Stimulated activated CD4-positive, alpha-beta T cell treated with anti-CD3 and anti-CD28 coated beads, Interleukin-1b, Interleukin-23, amount 100 ng/mL, for 24 hours (primary cell): ENCODE results near the gene PARP15.

Source experiments
- DNase-seq, 4 experiments: peaks; one replicate each; pipeline ENCODE4 v3.0.0-alpha.2; 2020; ENCODE audit warnings: low read depth in 4 of 4, low spot score in 1 of 4

PARP15 gene

DNA sequence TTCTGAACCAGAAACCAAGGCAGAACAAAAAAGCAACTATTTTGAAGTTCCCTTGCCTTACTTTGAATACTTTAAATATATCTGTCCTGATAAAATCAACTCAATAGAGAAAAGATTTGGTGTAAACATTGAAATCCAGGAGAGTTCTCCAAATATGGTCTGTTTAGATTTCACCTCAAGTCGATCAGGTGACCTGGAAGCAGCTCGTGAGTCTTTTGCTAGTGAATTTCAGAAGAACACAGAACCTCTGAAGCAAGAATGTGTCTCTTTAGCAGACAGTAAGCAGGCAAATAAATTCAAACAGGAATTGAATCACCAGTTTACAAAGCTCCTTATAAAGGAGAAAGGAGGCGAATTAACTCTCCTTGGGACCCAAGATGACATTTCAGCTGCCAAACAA, 8.7 kb upstream of the PARP15 start:
- no peak for DNase-seq

DNA sequence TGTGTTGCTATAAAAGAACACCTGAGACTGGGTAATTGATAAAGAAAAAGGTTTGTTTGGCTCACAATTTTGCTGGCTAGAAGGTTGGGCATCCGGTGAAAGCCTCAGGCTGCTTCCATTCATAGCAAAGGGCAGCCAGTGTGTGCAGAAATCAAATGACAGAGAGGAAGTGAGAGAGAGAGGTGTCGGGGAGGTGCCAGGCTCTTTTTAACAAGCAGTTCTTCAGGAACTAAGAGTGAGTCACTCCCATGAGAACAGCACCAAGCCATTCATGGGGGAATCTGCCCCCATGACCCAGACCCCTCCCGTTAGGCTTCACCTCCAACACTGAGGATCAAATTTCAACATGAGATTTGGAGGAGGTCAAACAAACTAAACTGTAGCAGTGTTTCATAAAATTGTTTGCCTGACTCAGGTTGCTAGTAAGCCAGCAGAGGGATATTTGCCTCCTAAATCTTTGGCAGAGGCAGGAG, 4.5 kb upstream of the PARP15 start:
- DNase-seq, result no peak

DNA sequence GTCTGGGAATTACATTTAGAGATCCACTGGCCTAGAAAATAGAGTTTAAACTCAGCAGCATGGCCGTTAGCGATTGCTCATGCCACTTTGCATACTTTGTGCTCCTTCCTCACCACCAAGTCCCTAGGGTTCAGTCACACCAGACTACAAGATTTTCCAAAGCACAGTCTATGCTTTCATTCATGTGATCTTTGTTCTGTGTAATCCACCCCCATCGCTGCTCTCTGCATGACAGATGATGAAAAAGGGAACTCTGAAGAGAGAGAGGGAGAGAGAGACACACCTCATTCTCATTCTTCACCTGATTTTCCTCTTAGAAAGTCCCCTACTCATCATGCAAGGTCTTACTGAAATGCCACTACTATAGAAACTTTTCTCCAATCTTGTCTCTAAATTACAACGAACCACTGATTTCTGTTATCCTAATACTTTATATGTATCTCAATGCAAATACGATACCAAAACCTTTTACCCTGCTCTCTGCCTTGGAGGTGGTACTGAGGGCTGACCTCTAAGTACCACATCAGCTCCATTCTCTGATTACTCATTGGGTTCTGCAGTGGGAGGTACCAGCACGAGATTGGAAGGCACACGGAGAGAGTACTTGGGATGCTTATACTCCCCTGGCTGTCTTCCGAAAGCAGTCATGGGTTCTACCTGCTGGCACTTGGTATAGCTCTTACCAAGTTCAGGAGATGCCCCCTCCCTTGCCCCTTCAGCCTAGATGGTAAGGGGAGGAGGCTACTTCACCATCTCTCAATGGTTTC, 1.1 kb upstream of the PARP15 start:
- peak in 1 of 4 experiments; percentile 28 for DNase-seq

DNA sequence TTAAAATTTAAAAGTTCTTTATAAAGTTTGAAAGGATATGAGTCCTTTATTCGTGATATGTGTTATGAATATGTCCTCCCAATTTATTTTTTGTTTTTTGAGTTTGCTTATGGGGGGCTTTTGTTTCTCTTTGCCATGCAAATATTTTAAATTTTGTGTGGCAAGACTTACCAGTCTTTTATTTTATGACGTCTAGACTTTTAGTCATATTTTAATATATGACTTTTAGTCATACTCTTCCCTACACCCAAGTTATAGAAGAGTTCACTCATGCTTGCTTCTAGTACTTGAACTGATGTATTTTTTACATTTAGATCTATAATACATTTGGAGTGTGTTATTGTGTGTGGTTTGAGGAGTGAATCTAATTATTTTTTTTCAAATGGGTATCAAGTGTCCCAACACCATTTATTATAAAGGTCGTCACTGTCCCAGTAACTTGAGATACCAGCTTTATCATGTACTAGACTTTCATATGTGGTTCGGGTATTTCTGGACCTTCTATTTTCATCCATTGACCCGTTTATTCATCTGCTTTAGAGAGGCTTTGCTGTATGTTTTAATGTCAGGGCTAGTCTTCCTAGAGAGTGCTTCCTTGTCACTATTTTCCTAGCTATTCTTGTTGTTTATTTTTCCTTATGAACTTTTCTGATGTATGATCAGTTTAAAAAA, 755 bp downstream of the PARP15 start:
- DNase-seq, result no peak

DNA sequence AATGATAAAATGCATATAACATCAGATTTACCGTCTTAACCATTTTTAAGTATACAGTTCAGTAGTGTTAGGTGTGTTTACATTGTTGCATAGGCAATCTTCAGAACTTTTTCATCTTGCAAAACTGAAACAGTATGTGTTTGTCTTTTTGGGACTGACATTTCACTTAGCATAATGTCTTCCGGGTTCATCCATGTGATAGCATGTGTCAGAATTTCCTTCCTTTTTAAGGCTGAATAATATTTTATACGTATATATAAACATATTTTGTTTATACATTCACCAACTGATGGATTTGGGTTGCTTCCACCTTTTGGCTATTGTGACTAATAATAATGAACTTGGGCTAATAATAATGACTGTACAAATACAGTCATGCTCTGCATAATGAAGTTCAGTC, 3.0 kb downstream of the PARP15 start:
- no peak for DNase-seq

DNA sequence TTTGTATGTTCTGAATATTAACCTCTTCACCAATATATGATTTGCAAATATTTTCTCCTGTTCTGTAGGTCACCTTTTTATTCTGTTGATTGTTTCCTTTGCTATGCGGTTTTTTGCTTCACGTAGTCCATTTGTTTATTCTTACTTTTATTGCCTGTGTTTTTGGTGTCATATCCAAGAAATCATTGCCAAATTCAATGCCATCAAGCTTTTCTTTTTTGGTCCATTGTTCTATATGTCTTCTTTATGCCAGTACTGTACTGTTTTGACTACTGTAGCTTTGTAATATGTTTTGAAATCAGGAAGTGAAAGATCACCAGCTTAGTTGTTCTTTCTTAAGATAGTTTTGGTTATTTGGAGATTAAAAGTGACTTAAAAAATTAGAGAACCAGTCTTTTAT, 4.2 kb downstream of the PARP15 start:
- no peak for DNase-seq

DNA sequence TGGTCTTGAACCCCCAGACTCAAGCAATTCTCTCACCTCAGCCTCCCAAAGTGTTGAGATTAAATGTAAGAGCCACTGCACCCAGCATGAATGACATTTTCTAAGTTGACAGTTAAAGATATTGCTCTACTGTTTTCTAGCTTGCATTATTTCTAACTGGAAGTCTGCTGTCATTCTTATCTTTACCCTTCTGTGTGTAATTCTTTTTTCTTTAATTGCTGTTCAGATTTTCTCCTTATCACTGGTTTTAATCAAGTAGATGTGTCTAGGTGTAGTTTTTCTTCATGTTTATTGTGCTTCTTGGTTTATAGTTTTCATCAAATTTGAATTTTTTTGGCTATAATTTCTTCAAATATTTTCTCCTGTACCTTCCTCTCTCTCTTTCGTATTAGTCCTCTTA, 4.9 kb downstream of the PARP15 start:
- DNase-seq, result no peak

DNA sequence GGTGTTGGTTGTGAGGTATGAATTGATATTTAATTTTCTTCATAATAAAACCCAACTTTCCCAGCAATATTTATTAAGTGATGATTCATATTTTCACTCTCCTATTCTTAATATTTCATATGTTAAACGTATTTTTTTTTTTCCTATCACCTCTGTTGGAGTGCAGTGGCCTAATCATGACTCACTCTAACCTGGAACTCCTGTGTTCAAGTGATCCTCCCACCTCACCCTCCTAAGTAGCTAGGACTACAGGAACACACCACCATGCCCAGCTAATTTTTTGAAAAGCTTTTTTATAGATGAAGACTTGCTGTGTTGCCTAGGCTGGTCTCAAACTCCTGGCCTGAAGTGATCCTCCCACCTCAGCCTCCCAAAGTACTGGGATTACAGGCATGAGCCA, 8.6 kb downstream of the PARP15 start:
- no peak for DNase-seq

DNA sequence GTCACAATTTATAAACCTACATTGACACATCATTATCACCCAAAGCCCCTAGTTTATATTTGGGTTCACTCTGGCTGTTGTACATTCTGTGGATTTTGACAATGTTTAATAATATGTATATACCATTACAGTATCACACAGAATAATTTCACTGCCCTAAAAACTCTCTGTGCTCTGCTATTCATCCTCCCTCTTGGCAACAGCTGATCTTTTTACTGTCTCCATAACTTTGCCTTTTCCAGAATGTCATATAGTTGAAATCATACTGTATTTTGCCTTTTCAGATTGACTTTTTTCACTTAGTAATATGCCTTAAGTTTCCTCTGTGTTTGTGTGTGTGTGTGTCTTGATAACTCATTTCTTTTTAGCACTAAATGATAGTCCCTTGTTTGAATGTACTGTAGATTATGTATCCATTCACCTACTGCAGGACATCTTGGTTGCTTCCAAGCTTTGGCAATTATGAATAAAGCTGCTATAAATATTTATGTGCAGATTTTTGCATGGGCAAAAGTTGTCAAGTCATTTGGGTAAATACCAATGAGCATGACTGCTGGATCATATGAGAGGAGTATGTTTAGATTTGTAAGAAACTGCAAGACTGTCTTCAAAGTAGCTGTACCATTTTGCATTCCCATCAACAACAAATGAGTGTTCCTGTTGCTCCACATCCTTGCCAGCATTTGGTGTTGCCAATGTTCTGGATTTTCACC, 9.5 kb downstream of the PARP15 start:
- DNase-seq, result no peak

DNA sequence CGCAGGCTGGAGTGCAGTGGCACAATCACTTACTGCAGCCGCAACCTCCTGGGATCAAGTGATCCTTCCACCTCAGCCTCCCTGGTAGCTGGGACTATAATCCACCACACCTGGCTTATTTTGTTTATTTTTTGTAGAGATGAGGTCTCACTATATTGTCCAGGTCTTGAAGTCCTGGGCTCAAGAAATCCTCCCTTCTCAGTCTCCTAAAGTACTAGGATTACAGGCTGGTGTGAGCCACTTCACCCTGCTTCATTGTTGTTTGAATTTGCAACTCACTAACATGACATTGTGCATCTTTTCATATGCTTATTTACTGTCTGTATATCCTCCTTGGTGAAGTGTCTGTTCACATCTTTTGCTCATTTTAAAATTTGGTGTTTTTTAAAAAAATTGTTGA, 10.1 kb downstream of the PARP15 start:
- DNase-seq, result no peak

DNA sequence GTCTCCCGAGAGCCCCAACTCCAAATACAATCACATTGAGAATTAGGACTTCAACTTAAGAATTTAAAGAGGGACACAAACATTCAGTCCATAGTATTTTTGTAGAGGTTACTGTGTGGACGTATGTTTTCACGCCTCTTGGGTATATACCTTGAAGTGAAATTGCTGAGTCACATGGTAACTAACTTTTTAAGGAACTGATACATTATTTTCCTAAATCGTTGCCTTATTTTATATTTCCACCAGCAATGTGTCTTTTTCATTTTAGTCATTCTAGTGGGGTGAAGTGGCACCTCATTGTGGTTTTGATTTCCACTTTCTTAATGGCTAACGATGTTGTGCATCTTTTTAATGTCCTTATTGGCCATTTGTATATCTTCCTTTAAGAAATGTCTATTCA, 11.8 kb downstream of the PARP15 start:
- no peak for DNase-seq

DNA sequence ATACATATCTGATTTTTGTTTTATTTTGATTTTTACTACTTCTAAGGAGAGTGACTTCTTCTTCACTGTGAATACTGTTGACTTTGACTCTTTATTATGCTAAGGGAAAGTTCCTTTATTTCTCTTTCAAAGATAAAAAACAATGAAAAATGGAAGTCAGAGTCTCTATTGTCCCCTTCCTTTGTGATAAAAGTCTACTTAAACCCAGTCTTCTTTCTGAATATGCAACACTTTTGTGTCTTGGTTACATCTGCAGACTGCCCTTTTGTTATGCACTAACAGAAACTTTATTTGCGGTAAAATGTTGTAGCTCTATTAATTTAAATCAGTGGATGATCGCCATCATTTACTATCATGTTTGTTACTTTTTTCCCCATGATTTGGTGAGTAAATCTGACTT, 13.2 kb downstream of the PARP15 start:
- DNase-seq, result no peak

DNA sequence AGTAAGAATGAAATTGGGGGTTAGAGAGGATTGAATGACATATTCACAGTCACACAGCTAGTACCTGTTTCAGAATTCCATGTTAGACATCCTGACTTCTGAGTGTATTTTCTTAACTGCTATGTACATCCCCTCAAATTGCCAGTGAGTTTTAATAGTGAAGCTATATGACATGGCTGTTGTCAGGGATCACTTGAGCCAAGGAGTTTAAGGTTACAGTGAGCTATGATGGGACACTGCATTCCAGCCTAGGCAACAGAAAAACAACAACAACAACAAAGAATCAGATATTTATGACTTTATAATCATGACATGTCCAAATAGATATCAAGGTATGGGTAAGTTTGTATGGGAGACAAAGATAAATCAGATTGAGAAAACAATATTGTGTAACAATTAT, 16.6 kb downstream of the PARP15 start:
- DNase-seq, result no peak

DNA sequence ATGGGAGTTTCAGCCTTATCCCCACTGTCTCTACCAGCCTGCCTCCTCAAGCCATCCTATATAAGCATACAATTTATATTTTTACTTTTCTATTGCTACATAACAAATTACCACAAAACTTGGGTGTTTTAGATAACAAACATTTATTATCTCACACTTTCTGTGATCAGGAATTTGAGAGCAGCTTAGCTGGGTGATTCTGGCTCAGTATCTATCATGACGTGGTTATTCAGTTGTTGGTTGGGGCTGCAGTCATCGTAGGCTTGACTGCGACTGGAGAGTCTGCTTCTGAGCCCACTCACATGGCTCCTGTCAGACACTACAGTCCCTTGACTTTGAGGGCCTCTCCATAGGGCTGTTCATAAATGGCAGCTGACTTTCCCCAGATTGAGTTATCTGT, 20.7 kb downstream of the PARP15 start:
- no peak for DNase-seq

DNA sequence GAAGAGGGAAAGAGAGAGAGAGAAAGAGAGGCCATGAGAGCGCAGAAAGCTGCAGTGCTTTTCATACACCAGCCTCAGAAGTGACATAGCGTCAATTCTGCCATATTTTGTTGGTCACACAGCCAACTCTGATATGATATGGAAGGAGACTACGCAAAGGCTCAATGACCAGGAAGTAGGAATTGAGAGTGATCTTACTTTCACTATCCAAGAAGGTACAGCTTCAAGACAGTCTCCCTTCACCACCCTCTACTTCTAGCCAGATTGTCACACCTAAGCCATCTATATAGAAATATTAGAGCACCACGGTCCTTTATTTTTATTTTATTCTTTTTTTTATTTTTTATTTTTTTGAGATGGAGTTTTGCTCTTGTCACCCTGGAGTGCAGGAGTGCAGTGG, 21.1 kb downstream of the PARP15 start:
- no peak for DNase-seq

DNA sequence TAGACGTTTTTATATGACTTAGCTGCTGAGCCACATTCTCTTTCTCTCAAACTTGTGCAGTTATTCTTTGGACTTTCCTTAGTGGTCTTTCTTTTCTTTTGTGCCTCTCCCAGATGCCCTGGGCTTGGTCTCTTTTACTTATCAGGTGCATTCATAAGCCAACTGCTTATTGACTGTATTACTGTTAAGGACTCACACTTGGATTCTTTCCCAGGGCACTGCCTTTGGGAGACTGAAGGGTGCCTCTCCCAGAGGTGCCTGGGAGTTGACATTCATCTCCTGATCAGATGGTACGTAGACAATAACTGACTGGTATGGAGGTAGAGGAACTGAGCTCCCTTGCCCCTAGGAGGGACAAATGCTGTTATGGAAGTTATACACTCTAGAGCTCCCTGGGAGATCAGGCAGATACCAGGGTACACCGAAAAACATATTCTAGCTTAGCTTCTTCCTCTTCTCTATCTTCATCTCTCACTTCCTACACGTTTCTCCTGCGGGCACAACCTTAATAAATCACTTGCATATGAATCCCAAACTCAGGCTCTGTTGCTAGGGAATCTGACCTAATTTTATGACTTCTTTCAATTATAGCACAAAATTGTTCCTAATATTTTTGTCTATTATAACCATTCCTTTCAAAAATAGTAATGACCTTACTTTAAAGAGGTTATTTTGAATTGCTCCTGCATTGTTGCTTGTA, 24.7 kb downstream of the PARP15 start:
- no peak for DNase-seq

DNA sequence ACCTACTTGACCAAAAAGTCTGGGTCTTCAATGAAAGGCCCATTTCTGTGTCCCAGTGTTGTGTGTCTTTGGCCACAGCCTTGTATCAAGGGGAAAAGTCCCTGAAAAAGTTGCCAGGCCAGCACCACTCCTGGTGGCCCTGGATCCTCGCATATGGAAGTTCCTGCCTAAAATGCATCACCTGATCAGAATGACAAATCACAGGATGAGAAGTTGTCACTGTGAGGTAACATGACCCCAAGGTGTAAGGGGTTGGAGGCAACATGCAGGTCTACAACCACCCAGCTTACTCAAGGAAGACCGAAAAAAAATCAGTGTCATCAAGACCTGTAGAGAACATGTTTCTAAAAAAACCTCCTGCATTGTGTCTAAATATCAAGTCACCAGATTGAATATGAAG, 25.6 kb downstream of the PARP15 start:
- no peak for DNase-seq

DNA sequence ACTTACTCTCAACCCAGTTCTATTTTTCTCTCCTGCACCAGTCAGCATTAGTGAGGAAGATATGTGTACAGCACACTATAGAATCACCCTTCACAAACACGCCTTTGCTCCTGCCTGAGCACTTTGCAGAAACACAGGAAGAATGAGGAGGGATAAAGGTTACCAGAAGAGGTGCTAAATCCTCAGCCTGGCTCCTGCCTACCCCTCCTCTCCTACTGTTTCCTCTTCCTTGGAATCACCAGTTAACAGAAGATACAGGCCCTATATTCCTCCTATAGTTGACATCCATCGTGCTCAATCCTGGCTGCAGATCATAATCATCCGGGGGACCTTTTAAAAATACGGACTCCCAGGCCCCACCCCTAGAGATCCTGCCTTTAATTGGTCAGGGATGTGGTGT, 28.9 kb downstream of the PARP15 start:
- DNase-seq, result no peak

DNA sequence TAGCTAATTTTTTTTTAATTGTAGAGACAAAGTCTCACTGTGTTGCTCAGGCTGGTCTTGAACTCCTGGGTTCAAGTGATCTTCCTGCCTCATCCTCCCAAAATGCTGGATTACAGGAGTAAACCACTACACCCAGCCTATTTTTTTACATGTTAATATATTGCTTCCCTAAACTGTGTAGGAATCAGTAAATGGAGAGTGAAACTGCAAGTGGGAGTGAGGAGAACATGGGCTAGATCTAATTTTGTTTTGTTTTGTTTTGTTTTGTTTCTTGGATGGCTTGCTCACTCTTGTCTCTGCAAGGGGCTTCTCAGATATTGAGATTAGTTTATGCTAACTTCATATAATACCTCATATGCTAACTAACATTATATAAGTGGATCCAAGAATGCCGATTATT, 31.5 kb downstream of the PARP15 start:
- DNase-seq, result no peak

DNA sequence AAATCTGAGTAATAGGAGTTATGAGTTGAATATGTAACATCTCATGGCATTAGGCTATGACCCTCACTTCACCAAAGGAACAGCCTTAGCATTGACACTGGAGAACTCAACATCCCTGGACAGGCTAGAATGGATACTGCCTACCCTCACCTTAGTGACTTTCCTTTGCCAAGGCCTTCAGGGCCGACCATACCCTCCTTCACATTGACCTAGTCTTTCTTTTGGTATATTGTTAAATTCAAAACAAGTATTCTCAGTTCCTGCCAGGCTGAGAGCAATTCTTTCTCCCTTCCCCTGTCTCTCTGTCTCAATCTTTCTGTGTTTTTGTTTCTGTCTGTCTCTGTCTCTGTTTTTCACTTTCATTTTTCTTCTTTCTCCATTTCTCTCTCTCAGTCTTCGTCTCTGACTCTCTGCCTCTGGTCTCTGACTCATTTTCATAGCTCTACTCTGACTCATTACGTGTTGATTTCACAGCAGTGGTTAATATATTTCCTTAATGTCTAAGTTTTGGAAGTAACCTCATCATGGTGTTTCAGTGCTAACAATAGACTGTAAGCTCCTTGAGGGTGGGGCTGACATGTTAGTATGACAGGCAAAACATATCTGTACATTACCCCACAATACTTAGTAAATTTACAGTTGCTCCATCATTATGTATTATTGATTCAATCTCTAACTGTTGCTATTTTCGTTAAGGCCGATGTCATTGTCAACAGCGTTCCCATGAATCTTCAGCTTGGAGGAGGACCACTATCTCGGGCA, 32.5 kb downstream of the PARP15 start:
- peak in 2 of 4 experiments; percentile 3 to 10 for DNase-seq

DNA sequence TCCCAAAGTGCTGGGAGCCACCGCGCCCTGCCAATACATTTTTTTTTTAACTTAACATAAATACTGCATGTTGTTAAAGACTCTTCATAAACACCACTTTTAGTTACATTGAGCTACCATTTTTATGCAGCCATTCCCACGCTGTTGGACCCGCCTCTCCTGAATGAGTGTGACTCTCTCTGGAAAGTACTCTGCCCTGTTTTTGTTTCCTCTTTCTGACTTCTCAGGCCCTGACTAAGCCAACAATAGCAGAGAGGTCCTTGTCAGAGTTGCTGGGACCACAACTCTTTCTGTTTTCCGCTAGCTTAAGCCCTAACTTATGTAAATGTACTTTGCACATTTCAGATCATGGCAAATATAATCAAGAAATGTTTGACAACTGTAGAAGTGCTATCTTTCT, 35.2 kb downstream of the PARP15 start:
- DNase-seq, result no peak
